K562 treated with DMSO at 1 percent for 4 hours (cell line): ENCODE results near the gene LYL1. TPM values are rescaled to one million over a fixed set of nuclear protein-coding genes. Genes with fewer than 3 reads are reported as not detected.

Experiments used
- total RNA-seq: library from RNA; unstranded; fragments of 300-600 nt; gene quantifications from 2 replicates; pipeline ENCODE4 v1.2.3, GENCODE V29; 2022; ENCODE audit not compliant: insufficient read depth

LYL1 gene
- 206 and 223 TPM in 2 replicates for total RNA-seq

DNA sequence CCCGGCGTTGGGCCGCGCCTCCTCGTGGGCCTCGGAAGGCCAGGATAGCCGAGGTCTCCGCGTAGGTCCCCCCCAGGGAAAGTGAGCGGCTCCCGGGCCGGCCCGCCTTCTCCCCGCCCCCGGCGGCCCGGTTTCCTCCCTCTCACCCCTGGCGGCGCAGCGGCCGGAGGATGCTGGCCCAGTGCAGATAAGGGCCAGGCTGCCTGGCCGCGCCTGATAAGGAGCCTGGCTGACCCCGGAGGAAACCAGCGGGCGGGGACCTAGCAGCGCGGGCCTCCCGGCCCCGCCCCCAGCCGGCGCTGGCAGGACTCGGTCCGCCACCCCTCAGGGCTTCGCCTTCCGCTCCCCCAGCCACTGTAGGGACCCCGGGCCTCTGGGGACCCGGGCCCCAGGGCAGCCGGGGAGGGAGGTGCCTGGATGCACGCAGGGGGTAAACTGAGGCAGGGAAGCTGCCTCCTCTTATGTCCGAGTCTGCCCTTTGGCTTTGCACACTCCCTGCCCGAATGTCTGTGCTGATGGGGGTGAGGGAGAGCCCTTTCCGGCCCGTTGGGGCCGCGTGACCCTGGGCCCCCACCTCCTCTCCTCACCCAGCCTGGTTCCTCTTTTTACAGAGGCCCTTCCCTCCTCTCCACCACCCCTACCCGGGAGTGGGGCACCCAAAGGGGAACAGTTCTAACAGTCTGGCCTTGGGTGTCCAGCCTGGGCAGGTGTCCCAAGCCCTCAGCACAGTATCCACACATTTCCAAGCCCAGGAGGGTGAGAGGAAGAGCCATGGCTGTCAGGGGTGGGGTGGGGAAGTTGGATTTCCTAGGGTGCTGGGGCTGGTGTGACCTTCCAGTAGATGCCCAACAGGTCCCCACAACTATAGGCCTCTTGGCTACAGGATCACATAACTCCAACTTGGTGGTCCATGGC is at the start of gene LYL1:
Gene LYL1 (minus strand): TSS at position 193 of the 915 bp plus-strand sequence. CDS start 1,687 bp downstream, outside the sequence.

DNA sequence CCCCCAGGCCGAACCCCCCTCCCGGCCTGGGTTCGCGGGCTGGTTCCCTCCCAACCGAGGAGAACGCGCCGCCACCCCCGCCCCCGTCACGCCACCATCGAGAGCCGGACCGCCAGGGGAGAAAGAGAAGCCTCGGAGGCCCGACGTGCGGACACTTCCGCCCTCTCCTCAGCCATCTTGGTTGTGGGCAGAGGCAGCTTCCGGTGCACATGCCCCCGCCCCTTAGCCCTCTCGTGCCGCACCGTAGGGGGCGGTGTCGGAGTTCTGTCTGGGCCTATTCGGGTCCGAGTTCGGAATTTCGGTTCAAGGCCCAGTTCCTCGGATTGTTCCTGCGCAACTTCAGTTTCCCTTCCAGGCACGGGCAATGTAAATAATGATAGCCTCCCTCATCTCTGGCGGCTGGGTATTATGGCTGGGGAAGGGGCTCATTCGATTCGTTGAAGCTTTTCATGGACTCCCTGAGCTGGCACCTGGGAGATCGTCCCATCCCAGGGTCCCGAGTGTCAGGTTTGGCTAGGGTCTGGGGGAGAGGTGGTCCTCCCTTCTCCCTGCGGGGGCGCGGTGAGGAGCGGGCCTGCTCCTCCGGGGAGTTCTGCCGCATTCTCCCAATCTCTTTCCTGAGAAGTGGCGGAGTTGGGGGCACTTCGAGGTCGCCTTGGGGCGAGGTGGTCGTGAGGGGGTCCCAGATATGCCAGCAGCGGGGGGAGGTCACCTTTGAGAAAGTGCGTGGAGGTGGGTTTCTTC is 47.7 kb upstream of the LYL1 start, which contains the start of the genes IER2 and STX10:
Gene IER2 (plus strand): TSS at position 225 of the 744 bp plus-strand sequence. CDS start 2,776 bp downstream, outside the sequence.
Gene STX10 (minus strand): TSS at position 189 of the 744 bp plus-strand sequence. CDS start 202 bp downstream, outside the sequence.

GRCh38 chr19:13117772-13118423 is 15.2 kb upstream of the LYL1 start, which contains the start of gene NACC1:
Gene NACC1 (plus strand): TSS chr19:13118264. CDS start chr19:13135208, 16,944 bp downstream.

DNA sequence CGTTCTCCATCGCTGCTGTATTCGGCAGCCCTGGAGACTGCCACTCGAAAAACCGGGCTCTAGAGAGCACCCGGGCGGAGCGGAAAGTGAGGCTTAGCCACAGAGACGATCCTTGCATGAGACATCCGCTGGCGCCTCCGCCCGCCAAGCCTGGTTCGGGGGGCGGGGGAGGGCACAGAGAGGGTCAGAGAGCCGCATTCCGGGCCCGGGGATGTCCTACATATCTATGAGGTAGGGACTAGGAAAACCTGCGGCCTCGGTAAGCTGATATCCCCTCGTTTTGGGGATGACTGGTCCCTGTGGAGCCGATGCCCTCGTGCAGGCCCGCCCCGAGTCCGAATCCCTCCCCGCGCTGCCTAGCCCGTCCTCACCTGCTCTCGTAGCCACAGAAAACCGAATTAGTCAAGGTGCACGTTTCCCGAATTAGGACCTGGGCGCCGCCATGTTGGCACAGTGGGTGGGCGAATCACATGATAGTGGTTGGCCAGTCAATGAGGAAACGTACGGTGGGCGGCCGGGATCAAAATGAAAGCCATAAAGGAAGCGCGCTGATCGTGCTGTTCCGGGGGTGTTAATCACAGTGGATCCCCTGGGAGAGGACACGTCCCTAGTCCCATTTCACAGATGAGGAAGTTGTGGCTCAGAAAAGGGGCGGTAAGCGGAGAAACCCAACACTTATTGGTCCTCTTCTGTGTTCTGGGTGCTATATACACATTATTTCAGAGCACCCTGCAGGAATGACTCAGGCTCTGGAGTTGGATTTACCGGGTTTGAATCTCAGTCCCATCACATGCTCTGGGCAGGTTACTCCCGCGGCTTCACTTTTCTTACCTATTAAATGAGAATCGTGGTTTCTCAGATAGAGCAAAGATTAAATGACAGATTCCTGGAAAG is 13.9 kb upstream of the LYL1 start, which contains the start of gene TRMT1:
Gene TRMT1 (minus strand): TSS at position 459 of the 894 bp plus-strand sequence. CDS start 341 bp downstream, at position 118.

Other genes with a start within 250 kb of the LYL1 start
- gene DNASE2, start 221.4 kb downstream of the LYL1 start, total RNA-seq, result 145 and 148 TPM in 2 replicates
- 30.8 and 50.0 TPM in 2 replicates for gene KLF1, start 215.7 kb downstream of the LYL1 start, total RNA-seq
- 10.2 and 12.5 TPM in 2 replicates for gene GCDH, start 211.7 kb downstream of the LYL1 start, total RNA-seq
- gene SYCE2, start 183.6 kb downstream of the LYL1 start, total RNA-seq, result 1.4 and 2.5 TPM in 2 replicates
- 105 and 107 TPM in 2 replicates for gene FARSA, start 169.1 kb downstream of the LYL1 start, total RNA-seq
- 624 and 631 TPM in 2 replicates for gene CALR, start 164.2 kb downstream of the LYL1 start, total RNA-seq
- 148 and 165 TPM in 2 replicates for gene RAD23A, start 157.0 kb downstream of the LYL1 start, total RNA-seq
- gene GADD45GIP1, start 145.6 kb downstream of the LYL1 start, total RNA-seq, result 32.9 and 34.3 TPM in 2 replicates
- 0.71 TPM in 1 of 2 replicates, not detected in the other for gene DAND5, start 133.3 kb downstream of the LYL1 start, total RNA-seq
- 7.7 and 11.9 TPM in 2 replicates for gene NFIX, start 107.4 kb downstream of the LYL1 start, total RNA-seq
- gene TRMT1, start 13.9 kb upstream of the LYL1 start, total RNA-seq, result 32.7 and 35.8 TPM in 2 replicates
- gene NACC1, start 15.4 kb upstream of the LYL1 start, total RNA-seq, result 26.6 and 46.2 TPM in 2 replicates
- 111 and 121 TPM in 2 replicates for gene STX10, start 47.5 kb upstream of the LYL1 start, total RNA-seq
- gene IER2, start 47.6 kb upstream of the LYL1 start, total RNA-seq, result 165 and 176 TPM in 2 replicates